Rectal smooth muscle tissue (tissue), 1 donor: ENCODE data around the gene PRSS21.

Experiments
- H3K27ac ChIP-seq: one replicate; pipeline ENCODE4 v1.7.0; 2013; ENCODE audit warnings: low read depth, low read length, inconsistent platforms
- H3K27me3 ChIP-seq: one replicate; pipeline ENCODE4 v1.7.0; 2013; ENCODE audit warnings: low read length; ENCODE audit not compliant: control insufficient read depth, insufficient read depth
- H3K36me3 ChIP-seq: one replicate; pipeline ENCODE4 v1.7.0; 2013; ENCODE audit warnings: low read length; ENCODE audit not compliant: control insufficient read depth, insufficient read depth
- H3K4me1 ChIP-seq: one replicate; pipeline ENCODE4 v1.7.0; 2013; ENCODE audit warnings: low read length; ENCODE audit not compliant: control insufficient read depth, insufficient read depth
- H3K4me3 ChIP-seq: one replicate; pipeline ENCODE4 v1.7.0; 2013; ENCODE audit warnings: low read length
- H3K9ac ChIP-seq: one replicate; pipeline ENCODE4 v1.7.0; 2013; ENCODE audit warnings: low read length

Gene PRSS21

DNA sequence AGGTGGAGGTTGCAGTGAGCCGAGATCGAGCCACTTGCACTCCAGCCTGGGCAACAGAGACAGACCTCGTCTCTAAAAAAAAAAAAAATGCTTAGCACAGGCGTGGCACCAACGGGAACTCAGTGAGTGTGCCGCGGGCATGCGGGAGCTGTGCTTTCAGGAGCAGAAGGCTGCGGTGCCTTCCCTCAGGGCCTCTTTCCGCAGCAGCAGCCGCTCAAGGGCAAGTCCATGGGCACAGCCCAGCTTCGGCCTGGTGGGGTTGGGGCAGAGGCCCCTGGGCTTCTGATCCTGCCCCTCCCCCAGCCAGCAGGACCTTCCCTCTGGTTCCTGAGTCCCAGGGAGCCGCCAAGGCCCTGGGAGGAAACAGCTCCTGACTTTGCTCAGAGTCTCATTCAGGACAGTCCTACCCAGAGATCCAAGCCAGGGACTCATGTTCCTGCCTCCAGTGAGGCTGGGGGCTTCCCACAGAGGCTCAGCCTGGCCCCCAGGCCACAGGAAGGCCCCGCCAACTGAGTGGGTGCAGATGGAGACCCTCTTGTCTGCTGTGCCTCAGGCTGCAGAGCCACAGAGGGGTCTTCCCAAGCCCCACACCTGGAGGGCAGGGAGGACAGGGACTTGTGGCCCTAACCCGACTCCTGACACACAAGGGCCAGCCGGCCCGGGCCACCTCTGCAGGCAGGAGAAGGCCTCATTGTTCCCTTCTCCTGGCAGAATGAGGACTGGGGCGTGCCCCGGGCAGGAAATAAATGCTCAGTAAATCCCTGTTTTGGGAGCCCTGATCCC is 9.7 kb downstream of the PRSS21 start:
- Histone ChIP-seq H3K9ac (no peak overlapping the region), H3K27ac (no peak overlapping the region), H3K4me3 (no peak overlapping the region), H3K36me3 (no peaks in the 10 kb centered on the region), H3K27me3 (peaks cover 3% of the 10 kb centered on the region), H3K4me1 (no peaks in the 10 kb centered on the region)

DNA sequence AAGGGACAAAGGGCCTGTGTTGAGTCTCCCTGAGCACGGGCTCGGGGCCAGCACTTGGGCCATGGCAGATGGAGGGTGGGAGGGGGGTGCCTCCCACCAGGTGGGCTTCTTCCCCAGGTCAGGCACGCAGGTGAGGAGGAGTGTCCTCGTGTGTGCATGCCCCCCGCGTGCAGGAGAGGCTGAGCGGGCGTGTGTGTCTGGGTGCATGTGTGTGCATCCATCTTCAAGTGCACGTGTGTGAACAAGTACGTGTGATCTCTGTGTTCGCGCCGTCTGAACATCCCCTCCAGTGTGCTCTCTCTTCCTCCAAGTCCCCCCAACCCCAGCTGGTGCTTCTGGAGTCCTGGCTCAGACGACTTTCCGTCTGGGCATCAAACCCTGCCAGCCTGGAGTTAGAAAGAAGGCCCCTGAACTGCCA is 10.3 kb downstream of the PRSS21 start:
- no peak overlapping the region for H3K4me3 ChIP-seq
- H3K9ac ChIP-seq: no peak overlapping the region
- H3K4me1 ChIP-seq: no peaks in the 10 kb centered on the region
- H3K27ac ChIP-seq: no peak overlapping the region
- H3K27me3 ChIP-seq: peaks cover 3% of the 10 kb centered on the region
- H3K36me3 ChIP-seq: no peaks in the 10 kb centered on the region

DNA sequence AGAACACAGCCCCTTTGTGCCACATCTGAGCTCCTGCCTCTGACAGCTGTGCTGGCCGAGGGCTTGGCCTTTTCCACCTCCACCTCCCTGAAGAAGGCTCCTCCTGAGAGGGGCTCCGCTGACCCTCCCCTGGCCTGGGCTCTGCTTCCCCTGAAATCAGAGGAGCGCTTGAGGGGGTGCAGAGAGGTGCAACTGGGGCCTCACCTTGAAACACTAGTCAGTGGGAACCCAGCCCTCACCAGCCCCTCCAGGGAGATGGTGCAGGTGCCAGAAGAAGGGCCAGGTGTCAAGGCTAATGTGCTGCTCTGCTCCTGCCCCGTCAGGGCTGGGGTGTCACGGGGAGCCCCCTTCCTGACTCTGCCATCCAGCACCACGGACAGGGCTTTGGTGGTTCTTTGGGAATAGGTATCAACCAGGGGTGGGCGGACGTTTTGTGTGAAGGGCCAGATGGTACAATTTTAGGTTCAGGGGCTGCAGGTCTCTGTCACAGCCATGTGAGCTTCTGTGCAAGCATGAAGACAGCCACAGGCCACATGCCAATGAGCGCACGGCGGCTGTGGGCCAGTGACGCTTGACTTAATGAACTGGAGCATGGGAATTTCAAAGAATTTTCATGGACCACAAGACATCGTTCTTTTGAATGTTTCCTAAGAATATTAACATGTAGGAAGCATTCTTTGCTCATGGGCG is 10.9 kb downstream of the PRSS21 start:
- H3K4me3 ChIP-seq: no peak overlapping the region
- no peak overlapping the region for H3K27ac ChIP-seq
- no peak overlapping the region for H3K9ac ChIP-seq
- H3K27me3 ChIP-seq: peaks cover 3% of the 10 kb centered on the region
- H3K4me1 ChIP-seq: no peaks in the 10 kb centered on the region
- no peaks in the 10 kb centered on the region for H3K36me3 ChIP-seq

DNA sequence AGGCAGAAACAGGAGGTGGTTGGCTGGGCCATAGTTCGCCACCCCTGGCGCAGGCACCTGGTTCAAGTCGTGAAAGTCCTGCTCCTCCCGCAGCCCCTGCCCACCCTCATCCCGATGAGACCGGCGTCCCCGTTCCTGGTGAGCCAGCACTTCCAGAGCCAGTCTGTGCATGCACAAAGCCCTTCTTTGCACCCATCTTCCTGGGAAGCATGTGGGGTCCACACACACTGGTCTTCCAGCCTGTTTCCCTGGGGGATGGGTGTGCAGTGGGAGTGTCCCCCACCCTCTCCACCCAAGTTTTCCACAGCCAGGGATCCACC is 11.4 kb downstream of the PRSS21 start:
- Histone ChIP-seq H3K27ac (no peak overlapping the region), H3K36me3 (no peaks in the 10 kb centered on the region), H3K4me1 (no peaks in the 10 kb centered on the region), H3K4me3 (no peak overlapping the region), H3K9ac (no peak overlapping the region), H3K27me3 (peaks cover 3% of the 10 kb centered on the region)

DNA sequence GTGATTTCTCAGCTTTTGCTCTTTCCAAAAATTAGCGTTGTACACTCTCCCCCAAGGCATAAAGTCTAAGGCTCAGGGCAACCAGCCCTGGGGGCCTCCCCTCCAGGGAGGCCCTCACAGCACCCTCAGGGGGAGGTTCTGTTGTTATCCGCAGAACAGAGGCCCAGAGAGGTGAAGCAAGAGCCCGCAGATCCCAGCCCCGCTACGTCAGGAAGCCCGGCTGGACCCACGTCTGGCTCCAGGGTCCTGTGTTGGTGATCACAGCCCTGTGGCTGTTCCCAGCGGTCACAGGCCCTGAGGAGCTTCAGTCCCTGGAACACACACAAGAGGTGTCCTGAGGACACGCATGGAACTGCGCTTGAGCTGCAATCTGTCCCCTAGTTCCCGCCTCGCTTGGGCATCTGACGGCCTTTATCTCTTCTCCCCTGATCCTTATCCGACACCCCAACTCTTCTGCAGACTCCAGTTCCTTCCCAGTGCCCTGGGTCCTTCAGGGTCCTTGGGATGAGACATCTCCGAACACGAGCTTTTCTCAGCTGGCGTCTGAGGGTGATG is 11.9 kb downstream of the PRSS21 start:
- Histone ChIP-seq H3K4me3 (no peak overlapping the region), H3K27ac (no peak overlapping the region)

DNA sequence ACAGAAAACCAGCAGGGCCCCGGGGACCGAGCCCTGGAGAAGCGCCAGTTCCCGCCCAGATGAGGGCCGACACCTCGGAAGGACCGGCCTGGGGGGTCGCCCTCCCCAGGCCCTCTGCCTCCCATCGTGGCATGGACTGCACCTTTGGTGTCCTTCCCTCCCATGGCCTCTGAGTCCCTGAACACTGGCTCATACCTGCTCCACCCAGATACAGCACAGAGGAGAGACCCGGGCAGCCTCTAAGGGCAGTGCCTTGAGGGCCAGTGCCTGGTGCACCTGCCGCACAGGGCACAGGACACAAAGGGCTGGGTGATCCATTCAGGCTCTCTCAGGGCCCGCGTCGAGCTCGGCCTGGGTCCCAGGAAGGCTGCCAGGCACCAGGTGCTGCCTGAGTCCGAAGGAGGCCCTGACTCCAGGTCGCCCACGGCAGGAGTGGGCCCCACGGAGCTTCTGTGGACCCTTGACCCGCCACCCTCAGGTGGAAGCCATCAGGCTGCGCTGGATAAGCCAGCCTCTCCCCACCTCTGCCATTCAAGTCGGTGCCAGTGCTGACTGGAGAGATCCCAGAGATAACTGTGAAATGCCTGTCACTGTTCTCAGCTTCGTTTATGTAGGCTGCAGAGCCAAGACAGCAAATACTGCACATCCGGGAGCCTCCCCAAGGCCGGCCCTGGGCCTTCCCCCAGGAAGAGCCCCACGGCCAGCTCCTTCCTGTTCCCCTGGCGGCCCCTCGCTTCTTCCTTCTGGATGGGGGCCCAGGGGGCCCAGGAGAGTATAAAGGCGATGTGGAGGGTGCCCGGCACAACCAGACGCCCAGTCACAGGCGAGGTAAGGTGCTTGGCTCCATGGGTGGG is 12.7 kb downstream of the PRSS21 start, which contains the start of gene ZG16B:
TSS of gene ZG16B (plus strand) at position 803 of the 854 bp plus-strand sequence. CDS start 139 bp downstream, outside the sequence.
- Histone ChIP-seq H3K27me3 (peaks cover 3% of the 10 kb centered on the region), H3K27ac (no peak within 1 kb of the TSS), H3K9ac (no peak within 1 kb of the TSS), H3K4me3 (no peak within 1 kb of the TSS), H3K4me1 (no peaks in the 10 kb centered on the region), H3K36me3 (no peaks in the 10 kb centered on the region)

More for the DNA sequence above, 11.9 kb downstream of the PRSS21 start:
- Histone ChIP-seq H3K4me1 (no peaks in the 10 kb centered on the region), H3K36me3 (no peaks in the 10 kb centered on the region), H3K27me3 (peaks cover 3% of the 10 kb centered on the region), H3K9ac (no peak overlapping the region)

DNA sequence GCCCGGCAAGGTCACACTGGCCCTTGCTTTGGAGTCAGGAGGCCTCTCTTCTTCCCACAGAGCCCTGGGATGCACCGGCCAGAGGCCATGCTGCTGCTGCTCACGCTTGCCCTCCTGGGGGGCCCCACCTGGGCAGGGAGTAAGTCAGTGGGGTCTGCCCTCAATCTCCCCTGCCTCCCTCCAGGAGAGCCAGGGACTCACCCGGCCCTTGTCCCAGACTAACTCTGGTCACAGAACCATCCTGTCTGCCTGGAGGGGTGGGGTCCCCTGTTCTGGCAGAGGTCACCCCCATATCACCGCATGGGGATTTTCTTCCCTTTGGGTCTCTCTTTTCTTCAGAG is 13.3 kb downstream of the PRSS21 start:
- H3K27me3 ChIP-seq: peaks cover 3% of the 10 kb centered on the region
- H3K4me3 ChIP-seq: no peak overlapping the region
- H3K27ac ChIP-seq: no peak overlapping the region
- H3K4me1 ChIP-seq: no peaks in the 10 kb centered on the region
- H3K9ac ChIP-seq: no peak overlapping the region
- H3K36me3 ChIP-seq: no peaks in the 10 kb centered on the region

DNA sequence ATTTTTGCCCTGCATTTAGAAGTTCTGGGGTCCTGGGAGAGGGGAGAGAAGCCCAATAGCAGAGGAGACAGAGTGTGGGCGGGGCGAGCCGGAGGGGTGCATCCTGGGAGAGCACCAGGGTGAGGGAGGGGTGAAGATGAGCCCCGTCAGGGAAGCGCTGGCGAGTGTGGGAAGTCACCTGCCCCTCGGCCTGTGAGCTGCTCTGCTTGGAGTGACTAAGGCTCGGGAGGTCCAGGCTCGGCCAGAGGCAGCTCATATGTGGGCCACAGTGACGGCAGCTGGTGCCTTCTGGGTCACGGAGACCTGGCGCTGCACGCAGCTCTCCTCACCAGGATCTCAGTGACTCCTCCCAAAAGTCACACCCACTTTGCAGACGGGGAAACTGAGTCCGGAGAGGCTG is 14.2 kb downstream of the PRSS21 start:
- Histone ChIP-seq H3K9ac (no peak overlapping the region), H3K4me3 (no peak overlapping the region), H3K27me3 (peaks cover 3% of the 10 kb centered on the region), H3K4me1 (no peaks in the 10 kb centered on the region), H3K36me3 (no peaks in the 10 kb centered on the region), H3K27ac (no peak overlapping the region)

DNA sequence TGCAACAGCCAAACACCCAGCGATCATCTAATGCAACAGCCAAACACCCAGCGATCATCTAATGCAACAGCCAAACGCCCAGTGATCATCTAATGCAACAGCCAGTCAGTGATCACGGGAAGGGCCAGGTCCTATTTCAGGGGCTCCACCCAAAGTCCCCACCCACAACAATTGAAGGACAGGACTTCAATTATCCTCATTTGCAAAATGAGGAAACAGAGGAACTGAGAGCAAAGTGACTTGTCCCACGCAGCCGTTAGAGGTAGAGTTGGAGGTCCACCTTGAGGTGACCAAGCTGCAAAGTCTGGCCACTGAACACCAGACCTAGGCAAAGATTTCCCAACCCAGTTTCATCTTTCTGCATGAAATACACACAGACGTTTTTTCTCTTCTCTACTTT is 16.7 kb downstream of the PRSS21 start:
- Histone ChIP-seq H3K27me3 (peaks cover 3% of the 10 kb centered on the region), H3K27ac (no peak overlapping the region), H3K4me1 (no peaks in the 10 kb centered on the region), H3K9ac (no peak overlapping the region), H3K4me3 (no peak overlapping the region), H3K36me3 (no peaks in the 10 kb centered on the region)

DNA sequence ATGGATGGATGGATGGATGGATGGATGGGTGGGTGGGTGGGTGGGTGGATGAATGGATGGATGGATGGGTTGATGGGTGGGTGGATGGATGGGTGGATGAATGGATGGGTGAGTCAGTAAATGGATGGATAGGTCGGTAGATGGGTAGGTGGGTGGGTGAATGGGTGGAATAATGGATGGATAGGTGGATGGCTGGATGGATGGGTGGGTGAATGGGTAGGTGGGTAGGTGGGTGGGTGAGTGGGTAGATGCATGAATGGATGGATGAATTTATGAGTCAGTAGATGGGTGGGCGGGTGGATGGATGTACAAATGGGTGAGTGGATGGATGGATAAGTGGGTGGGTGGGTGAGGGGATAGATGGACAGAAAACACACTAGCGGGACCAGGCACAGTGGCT is 17.9 kb downstream of the PRSS21 start:
- Histone ChIP-seq H3K4me1 (no peaks in the 10 kb centered on the region), H3K9ac (no peak overlapping the region), H3K27ac (no peak overlapping the region), H3K27me3 (peaks cover 3% of the 10 kb centered on the region), H3K4me3 (no peak overlapping the region), H3K36me3 (no peaks in the 10 kb centered on the region)

DNA sequence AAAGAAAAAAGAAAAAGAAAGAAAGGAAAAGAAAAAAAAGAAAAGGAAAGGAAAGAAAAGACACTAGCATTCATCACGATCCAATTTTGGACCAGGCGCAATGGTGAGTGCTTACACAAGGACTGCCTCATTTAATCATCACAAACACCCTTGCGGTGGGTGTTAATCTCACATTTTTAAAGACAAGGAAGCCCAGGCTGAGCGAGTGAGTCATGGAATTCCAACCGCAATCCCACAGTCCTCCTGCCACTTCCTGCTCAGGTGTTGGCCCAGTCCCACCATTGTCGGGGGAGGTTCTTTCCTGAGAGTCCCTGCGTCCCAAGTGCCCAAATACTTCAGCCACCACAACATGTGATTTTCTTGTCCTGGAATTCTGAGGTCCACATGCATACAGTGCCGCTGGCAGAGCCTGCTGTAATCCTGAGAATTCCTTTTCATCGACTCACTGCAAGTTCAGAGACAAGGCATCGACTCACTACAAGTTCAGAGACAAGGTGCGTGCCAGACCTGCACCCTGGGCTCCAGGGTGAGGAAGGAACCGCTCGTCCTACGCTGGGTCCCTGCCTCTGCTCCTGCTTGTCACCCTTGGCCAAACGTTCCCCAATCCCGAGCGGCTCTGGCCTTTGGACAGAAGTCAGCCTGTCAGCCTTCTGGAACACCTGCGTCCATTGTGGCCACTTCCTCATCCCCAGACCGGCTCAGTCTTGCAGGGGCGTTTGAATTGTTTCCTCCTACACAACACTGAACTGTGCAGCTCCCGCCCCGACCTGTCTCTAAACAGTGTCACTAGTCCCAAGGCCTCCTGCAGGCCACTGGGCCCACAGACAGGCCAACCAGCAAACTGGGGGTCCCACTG is 18.8 kb downstream of the PRSS21 start:
- H3K27me3 ChIP-seq: peaks cover 3% of the 10 kb centered on the region

More for the DNA sequence above, 18.8 kb downstream of the PRSS21 start:
- no peak overlapping the region for H3K9ac ChIP-seq
- no peaks in the 10 kb centered on the region for H3K36me3 ChIP-seq
- no peak overlapping the region for H3K4me3 ChIP-seq
- H3K27ac ChIP-seq: no peak overlapping the region
- no peaks in the 10 kb centered on the region for H3K4me1 ChIP-seq
